ENCODE measurements around the gene WDHD1.

DNA sequence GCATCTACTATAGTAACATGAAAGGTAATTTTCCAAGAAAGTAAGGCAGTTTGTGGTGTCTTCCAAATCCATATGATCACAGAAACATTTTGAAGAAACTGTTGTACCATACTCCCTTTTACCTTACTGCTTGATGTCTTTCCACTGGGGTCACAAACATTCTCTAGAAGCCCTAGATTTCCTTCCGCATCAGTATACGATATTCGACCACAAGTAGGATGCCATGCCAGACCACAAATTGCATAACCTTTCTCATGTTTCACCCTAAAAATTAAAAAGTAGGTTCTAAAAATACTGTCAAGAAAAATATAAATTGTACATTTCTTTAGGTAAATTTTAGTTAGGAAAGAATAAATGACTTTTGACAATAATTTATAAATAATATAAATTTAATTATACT is 26.5 kb downstream of the WDHD1 start:
- TF ChIP-seq, protein P1, sequence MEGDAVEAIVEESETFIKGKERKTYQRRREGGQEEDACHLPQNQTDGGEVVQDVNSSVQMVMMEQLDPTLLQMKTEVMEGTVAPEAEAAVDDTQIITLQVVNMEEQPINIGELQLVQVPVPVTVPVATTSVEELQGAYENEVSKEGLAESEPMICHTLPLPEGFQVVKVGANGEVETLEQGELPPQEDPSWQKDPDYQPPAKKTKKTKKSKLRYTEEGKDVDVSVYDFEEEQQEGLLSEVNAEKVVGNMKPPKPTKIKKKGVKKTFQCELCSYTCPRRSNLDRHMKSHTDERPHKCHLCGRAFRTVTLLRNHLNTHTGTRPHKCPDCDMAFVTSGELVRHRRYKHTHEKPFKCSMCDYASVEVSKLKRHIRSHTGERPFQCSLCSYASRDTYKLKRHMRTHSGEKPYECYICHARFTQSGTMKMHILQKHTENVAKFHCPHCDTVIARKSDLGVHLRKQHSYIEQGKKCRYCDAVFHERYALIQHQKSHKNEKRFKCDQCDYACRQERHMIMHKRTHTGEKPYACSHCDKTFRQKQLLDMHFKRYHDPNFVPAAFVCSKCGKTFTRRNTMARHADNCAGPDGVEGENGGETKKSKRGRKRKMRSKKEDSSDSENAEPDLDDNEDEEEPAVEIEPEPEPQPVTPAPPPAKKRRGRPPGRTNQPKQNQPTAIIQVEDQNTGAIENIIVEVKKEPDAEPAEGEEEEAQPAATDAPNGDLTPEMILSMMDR (conservative IDR thresholded peaks at IDR 0.05; ENCODE audit: low read length) = no peak
- TF ChIP-seq EZH2phosphoT487 (IDR thresholded peaks at IDR 0.05; ENCODE audit: borderline replicate concordance, low read depth, low read length) = no peak
